ENCODE measurements around the gene NUAK2.
"Not testable (repeated sequence)": the region's sequence is repeated elsewhere in the genome, so short reads cannot be mapped to it uniquely, and the experiment has no call there.

The NUAK2 gene

DNA sequence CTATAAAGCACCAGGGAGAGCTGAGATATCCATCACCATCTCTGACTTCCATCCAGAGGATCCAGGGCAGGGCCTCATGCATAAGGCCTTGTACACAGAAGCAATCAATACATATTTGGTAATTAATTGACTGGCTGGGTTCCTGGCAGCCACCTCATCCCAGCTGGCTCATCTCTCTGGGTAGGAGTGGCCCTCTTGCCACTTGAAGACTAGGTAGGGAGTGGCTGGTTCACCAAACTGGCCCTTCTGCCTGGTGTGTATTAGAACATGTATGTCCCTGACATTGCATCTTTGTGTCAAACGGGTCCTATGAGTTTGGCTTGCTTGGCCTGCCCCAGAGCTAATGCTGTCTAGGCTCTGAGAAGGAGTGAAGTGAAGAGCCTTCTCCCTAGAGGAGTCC, 11.8 kb downstream of the NUAK2 start:
- Histone ChIP-seq H3K36me3 (ENCODE audit: insufficient read depth, low read length) (peaks cover 73% of the 10 kb centered on the region), H3K27me3 (ENCODE audit: insufficient read depth, low read length) (no peaks in the 10 kb centered on the region), H3K4me1 (ENCODE audit: insufficient read depth, low read length) (peaks cover 35% of the 10 kb centered on the region), H2AFZ (ENCODE audit: low read depth, low read length) (no peak overlapping the region), H3K4me3 (ENCODE audit: low read length) (no peak overlapping the region), H3K9me3 (ENCODE audit: low read length) (no peaks in the 10 kb centered on the region)

DNA sequence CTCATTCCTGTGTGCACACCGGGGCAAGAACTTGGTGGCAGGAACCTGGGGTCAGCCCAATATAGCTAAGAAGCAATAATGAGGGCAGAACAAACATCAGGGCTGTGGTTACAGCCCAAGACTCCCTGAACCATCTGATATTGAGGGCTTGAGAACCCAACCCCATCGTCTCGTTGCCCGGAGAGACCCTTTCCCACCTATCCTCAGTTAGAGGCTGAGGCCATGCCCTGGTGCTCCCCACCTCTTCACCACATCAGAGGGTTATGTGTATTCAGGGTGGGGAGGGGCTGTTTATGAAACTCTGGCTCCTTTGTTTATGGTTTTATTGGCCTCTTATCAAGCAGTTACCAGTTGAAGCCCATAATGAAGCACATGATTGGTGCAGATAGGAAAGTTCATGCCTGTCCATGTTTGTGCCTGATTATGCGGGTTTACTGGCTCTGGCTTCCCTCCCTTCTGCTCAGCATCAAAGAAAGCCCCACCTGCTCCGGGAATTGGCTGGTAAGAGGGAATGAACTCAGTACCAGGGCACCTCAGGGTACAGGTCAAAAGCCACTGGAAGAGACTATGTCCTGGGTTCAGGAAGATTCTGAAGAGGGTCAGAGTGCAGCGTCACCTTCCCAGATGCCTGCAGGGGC, 14.5 kb downstream of the NUAK2 start:
- H3K4me3 ChIP-seq (ENCODE audit: low read length): no peak overlapping the region
- H3K4me1 ChIP-seq (ENCODE audit: insufficient read depth, low read length): peaks cover 33% of the 10 kb centered on the region
- no peaks in the 10 kb centered on the region for H3K27me3 ChIP-seq (ENCODE audit: insufficient read depth, low read length)
- H3K36me3 ChIP-seq (ENCODE audit: insufficient read depth, low read length): peaks cover 94% of the 10 kb centered on the region
- H3K9me3 ChIP-seq (ENCODE audit: low read length): no peaks in the 10 kb centered on the region
- no peak overlapping the region for H2AFZ ChIP-seq (ENCODE audit: low read depth, low read length)

DNA sequence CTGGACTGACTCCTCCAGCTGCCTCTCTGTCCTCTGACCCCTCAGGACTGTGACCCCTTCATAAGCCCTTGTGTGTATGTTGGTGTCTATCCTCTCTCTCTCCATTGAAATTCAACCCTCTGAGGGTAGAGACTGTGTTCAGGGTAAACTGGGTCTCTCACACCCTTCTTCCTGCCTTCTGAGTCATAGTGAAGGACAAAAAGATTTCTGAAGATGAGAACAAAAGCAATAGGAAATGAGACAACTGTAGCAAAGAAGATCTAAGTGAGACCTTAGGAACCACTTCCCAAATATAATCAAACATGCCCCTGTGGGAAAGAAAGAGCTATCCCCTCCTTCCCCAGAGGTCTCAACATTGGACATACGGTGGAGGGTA, 16.9 kb downstream of the NUAK2 start:
- Histone ChIP-seq H3K4me1 (ENCODE audit: insufficient read depth, low read length) (peaks cover 41% of the 10 kb centered on the region), H3K36me3 (ENCODE audit: insufficient read depth, low read length) (peaks cover 70% of the 10 kb centered on the region)

DNA sequence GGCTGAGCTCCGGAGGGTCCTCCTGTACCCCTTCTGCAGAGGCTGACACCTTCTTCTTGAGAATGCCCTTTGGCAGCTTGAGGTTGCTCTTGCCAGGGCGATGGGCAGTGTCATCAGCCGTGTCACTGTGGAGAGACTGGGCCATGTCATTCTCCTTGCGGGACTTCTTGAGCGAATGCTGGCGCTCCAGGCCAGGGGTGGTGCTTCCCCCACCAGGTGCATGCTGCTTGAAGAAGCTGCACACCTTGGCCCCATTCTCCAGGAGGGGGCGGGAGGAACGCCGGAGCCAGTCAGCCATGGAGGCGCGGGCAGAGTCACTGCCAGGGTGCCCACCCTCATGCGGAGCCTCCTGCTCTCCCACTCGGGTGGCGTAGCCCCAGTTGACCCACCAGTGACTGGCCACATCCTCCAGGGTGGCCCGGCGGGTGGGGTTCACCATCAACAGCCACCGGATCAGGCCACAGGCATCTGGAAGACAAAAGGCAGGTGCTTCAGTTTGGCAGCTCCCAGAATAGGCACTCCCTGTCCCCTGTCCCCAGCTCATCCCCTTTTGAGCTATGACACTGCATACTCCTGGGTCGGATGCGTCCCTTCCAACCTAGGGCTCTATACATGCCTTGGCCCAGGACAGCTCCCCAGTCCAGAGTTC, 17.4 kb downstream of the NUAK2 start:
- Histone ChIP-seq H3K4me1 (ENCODE audit: insufficient read depth, low read length) (peaks cover 41% of the 10 kb centered on the region), H3K4me3 (ENCODE audit: low read length) (no peak overlapping the region), H3K27me3 (ENCODE audit: insufficient read depth, low read length) (no peaks in the 10 kb centered on the region), H3K36me3 (ENCODE audit: insufficient read depth, low read length) (peaks cover 66% of the 10 kb centered on the region), H2AFZ (ENCODE audit: low read depth, low read length) (no peak overlapping the region), H3K9me3 (ENCODE audit: low read length) (no peaks in the 10 kb centered on the region)

More for the DNA sequence above, 16.9 kb downstream of the NUAK2 start:
- Histone ChIP-seq H3K9me3 (ENCODE audit: low read length) (no peaks in the 10 kb centered on the region), H3K4me3 (ENCODE audit: low read length) (no peak overlapping the region), H2AFZ (ENCODE audit: low read depth, low read length) (no peak overlapping the region), H3K27me3 (ENCODE audit: insufficient read depth, low read length) (no peaks in the 10 kb centered on the region)

DNA sequence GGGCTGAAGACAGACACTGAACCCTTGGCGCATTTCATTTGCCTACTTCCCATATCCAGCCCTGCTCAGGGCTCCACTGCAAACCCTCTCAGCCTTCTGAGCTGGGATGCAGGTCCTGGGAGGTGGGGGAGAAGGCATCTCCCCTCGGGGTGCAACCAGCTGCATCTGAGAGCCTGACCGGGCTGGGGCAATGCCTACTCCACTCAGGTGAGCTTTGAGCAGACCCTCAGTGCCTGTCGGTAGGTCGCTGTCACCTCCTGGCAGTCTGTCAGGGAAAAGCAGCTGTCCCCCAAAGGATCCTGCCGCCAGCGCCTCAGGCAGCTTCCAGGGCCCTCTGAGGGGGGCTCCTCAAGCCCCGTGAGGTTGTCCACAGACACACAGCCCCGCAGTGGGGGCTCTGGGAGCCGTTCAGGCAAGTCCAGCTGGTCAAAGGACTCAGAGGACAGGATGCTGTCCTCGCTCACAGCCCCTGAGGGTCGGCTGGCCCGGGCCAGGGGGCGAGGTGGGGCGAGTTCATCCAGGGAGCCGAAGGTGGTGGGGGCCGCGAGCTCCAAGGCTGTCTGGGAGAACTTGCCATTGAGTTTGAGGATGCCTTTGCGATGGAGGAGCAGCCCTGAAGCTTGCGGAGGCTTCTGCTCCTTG, 18.2 kb downstream of the NUAK2 start:
- H3K4me3 ChIP-seq (ENCODE audit: low read length): no peak overlapping the region
- peaks cover 58% of the 10 kb centered on the region for H3K36me3 ChIP-seq (ENCODE audit: insufficient read depth, low read length)
- H3K4me1 ChIP-seq (ENCODE audit: insufficient read depth, low read length): peaks cover 48% of the 10 kb centered on the region
- H2AFZ ChIP-seq (ENCODE audit: low read depth, low read length): no peak overlapping the region
- H3K9me3 ChIP-seq (ENCODE audit: low read length): no peaks in the 10 kb centered on the region
- no peaks in the 10 kb centered on the region for H3K27me3 ChIP-seq (ENCODE audit: insufficient read depth, low read length)

DNA sequence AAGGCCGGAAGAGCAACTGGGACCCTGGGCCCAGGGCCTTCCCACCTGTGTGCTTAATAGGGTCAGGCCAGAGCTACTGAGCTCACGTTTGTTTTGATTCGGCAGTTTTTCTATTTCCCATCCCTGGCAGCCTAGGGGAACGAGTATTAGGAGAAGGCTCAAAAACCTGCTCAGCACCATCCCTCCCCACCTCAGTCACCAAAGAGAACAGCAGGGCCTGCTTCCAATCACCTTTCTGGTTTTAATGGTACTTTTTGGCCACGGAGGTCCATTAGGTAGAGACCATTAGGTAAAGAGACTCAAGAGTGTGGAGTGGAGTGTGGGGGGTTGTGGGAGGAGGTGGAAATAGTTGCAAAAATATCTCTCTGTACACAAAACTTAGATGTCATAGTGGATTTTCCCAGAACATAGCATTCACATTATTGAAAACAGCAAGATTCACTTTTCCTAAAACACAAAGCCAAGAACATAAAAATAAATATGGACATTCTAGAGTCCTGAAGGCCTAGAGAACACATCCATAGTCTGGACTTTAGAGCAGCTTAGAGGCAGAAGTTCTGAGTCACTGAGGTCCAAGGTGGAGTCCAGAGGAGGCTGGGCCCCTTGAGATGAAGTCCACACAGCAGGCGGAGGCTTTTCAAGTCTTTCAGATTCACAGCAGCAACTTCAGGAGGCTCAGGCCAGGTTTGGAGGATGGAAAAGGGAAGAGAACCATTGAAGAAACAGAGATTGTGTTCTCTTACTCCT, 19.5 kb downstream of the NUAK2 start:
- Histone ChIP-seq H3K36me3 (ENCODE audit: insufficient read depth, low read length) (peaks cover 44% of the 10 kb centered on the region), H2AFZ (ENCODE audit: low read depth, low read length) (no peak overlapping the region), H3K4me3 (ENCODE audit: low read length) (no peak overlapping the region), H3K4me1 (ENCODE audit: insufficient read depth, low read length) (peaks cover 55% of the 10 kb centered on the region), H3K27me3 (ENCODE audit: insufficient read depth, low read length) (no peaks in the 10 kb centered on the region), H3K9me3 (ENCODE audit: low read length) (no peaks in the 10 kb centered on the region)

DNA sequence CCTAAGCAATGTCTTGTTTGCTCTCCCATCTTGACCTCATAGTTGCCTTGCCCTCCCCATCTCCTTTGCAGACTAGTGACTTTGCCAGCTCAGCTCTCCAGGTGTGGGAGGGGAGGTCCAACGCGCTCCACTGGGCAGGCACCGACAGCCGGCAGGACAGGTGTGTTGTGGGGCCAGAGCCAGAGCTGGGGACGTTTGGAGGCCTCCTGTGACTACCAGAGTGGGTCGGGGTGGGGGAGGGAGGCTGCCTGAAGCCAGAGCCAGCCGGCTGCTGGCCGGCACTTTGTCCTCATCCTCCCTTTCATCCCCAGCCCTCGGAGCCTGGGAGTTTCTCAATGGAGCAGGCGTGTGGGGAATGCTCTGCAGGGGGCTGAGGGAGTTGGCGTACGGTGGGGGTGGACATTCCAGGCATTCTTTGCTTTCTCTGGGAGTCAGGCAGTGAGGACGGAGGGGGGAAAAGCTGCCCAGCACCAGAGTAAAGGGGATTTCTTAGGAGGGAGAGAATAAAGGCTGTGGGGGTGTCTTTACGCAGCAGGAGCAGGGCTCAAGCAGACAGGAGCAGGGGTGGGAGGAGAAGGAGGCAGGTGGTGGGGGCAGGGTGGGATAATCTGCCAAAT, 20.2 kb downstream of the NUAK2 start:
- peaks cover 37% of the 10 kb centered on the region for H3K36me3 ChIP-seq (ENCODE audit: insufficient read depth, low read length)
- no peak overlapping the region for H3K4me3 ChIP-seq (ENCODE audit: low read length)
- H2AFZ ChIP-seq (ENCODE audit: low read depth, low read length): no peak overlapping the region
- H3K9me3 ChIP-seq (ENCODE audit: low read length): no peaks in the 10 kb centered on the region
- peaks cover 55% of the 10 kb centered on the region for H3K4me1 ChIP-seq (ENCODE audit: insufficient read depth, low read length)
- no peaks in the 10 kb centered on the region for H3K27me3 ChIP-seq (ENCODE audit: insufficient read depth, low read length)

DNA sequence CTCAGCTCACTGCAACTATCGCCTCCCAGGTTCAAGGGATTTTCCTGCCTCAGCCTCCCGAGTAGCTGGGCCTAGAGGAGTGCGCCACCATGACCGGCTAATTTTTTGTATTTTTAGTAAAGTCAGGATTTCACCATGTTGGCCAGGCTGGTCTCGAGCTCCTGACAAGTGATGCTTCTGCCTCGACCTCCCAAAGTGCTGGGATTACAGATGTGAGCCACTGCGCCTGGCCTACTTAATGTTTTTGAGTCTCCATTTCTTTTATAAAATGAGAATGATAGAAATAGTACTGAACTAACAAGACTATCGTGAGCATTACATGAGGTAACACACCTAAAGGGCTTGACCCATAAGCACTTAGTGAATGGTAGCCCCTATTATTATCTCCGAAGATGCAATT, 21.4 kb downstream of the NUAK2 start:
- no peak overlapping the region for H2AFZ ChIP-seq (ENCODE audit: low read depth, low read length)
- H3K4me1 ChIP-seq (ENCODE audit: insufficient read depth, low read length): peaks cover 53% of the 10 kb centered on the region
- no peaks in the 10 kb centered on the region for H3K27me3 ChIP-seq (ENCODE audit: insufficient read depth, low read length)
- H3K9me3 ChIP-seq (ENCODE audit: low read length): no peaks in the 10 kb centered on the region
- H3K36me3 ChIP-seq (ENCODE audit: insufficient read depth, low read length): peaks cover 29% of the 10 kb centered on the region
- no peak overlapping the region for H3K4me3 ChIP-seq (ENCODE audit: low read length)

DNA sequence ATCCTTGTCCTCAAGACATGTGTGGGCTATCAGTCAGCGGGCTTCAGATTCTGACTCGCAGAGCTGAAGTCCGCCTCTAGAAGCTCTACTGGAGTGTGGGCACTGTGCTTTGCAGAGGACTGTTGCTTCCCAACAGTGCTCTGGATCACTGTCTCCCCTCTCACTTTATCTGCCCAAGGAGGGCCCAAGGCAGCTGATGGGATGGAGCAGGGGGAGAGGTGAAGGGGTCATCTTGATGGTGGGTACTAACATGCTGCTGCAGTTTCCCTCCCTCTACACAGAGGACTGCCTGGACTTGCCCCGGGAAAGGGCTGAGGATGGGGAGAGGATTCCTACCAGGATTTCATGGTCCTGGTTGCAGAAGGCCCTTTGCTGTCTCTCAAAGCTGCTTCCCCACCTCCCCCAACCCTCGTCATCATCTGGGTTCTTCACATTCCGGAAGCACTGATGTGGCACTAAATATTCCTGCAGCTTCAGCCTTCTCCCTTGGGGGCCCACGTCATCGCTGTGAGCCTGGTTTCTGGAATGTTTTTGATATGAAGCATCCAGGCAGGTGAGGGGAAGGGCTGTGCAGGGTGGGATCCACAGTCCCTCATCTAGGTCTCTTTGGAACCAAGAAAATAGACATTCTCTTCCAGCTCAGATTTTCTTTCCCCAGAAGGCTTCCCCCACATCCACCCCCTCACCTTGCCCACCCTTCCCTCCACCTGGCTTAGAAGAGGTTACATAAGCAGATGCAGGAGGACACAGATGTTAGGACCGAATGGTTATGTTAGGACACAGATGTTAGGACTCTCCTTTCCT, 23.2 kb downstream of the NUAK2 start:
- Histone ChIP-seq H3K36me3 (ENCODE audit: insufficient read depth, low read length) (peaks cover 11% of the 10 kb centered on the region), H2AFZ (ENCODE audit: low read depth, low read length) (no peak overlapping the region), H3K9me3 (ENCODE audit: low read length) (no peaks in the 10 kb centered on the region), H3K27me3 (ENCODE audit: insufficient read depth, low read length) (no peaks in the 10 kb centered on the region), H3K4me3 (ENCODE audit: low read length) (no peak overlapping the region), H3K4me1 (ENCODE audit: insufficient read depth, low read length) (peaks cover 63% of the 10 kb centered on the region)

DNA sequence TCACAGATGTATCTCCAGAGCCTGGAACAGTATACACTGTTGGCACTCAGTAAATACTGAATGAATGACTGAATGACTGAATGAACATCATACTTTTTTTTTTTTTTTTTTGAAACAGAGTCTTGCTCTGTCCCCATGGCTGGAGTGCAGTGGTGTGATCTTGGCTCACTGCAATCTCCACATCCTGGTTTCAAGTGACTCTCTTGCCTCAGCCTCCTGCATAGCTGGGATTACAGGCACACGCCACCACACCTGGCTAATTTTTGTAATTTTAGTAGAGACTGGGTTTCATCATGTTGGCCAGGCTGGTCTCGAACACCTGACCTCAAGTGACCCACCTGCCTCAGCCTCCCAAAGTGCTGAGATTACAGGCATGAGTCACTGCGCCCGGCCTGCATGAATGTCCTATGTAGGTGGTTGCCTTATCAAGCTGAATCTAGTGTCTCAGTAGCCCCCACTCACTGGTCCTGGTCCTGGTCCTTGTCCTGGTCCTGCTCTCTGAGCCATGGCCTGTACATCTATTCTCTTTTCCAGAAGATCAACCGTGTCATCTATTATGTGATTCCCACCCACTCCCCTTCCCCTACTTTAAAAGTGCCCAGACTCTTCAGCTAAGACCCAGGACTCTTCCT, 23.9 kb downstream of the NUAK2 start:
- H3K9me3 ChIP-seq (ENCODE audit: low read length); H2AFZ ChIP-seq (ENCODE audit: low read depth, low read length); H3K4me3 ChIP-seq (ENCODE audit: low read length); H3K27me3 ChIP-seq (ENCODE audit: insufficient read depth, low read length); H3K36me3 ChIP-seq (ENCODE audit: insufficient read depth, low read length): not testable (repeated sequence)
- H3K4me1 ChIP-seq (ENCODE audit: insufficient read depth, low read length): peaks cover 60% of the 10 kb centered on the region

DNA sequence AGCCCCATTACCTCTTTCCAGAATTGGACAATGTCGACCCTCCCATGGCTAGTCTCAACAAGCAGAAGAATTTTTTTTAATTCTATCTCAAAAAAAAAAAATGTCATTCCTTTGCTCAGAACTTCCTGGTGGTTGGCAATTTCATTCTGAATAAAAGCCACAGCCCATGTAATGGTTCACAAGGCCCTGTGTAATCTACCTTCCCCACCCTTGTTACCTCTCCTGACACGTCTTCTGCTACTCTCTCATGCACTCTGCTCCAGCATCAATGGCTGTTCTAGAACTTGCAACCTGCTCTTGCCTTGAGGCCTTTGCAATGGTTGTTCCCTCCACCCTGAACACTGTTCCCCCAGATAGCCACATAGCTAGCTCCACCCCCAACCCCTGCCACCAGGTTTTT, 25.4 kb downstream of the NUAK2 start:
- no peaks in the 10 kb centered on the region for H3K9me3 ChIP-seq (ENCODE audit: low read length)
- no peak overlapping the region for H2AFZ ChIP-seq (ENCODE audit: low read depth, low read length)
- no peaks in the 10 kb centered on the region for H3K36me3 ChIP-seq (ENCODE audit: insufficient read depth, low read length)
- no peaks in the 10 kb centered on the region for H3K27me3 ChIP-seq (ENCODE audit: insufficient read depth, low read length)
- H3K4me1 ChIP-seq (ENCODE audit: insufficient read depth, low read length): peaks cover 48% of the 10 kb centered on the region
- no peak overlapping the region for H3K4me3 ChIP-seq (ENCODE audit: low read length)

DNA sequence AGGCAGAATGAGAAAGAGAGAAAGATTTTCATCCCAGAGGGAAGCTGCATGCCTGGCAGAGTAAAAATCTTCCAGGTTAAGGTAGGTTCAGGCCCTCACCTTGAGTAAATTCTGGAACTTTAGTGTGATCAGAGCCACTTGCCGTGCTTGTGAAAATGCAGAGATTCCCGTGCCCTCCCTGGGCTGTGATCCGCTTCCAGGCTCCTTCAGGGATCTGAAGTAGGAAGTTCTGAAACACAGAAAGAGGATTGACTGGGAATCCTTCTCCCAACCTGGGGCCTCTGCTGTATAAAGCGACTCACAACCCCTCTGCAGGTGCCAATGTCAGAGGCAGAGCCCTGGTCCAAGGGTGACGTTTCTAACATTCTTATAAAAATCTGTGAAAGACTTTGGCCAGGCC, 26.6 kb downstream of the NUAK2 start:
- no peak overlapping the region for H2AFZ ChIP-seq (ENCODE audit: low read depth, low read length)
- H3K4me3 ChIP-seq (ENCODE audit: low read length): no peak overlapping the region
- peaks cover 36% of the 10 kb centered on the region for H3K4me1 ChIP-seq (ENCODE audit: insufficient read depth, low read length)
- no peaks in the 10 kb centered on the region for H3K27me3 ChIP-seq (ENCODE audit: insufficient read depth, low read length)
- H3K9me3 ChIP-seq (ENCODE audit: low read length): no peaks in the 10 kb centered on the region
- H3K36me3 ChIP-seq (ENCODE audit: insufficient read depth, low read length): no peaks in the 10 kb centered on the region

Data from neuron (in vitro differentiated cells).